ENCODE results near the gene CCNJL.

The CCNJL gene

GRCh38 chr5:160298189-160298588 lies 14.2 kb downstream of the CCNJL start:
- H3K27ac ChIP-seq: no peak overlapping the region
- TF ChIP-seq CTCF (conservative IDR thresholded peaks at IDR 0.05): no peak

GRCh38 chr5:160297776-160298175 lies 14.6 kb downstream of the CCNJL start:
- no peak for TF ChIP-seq CTCF (conservative IDR thresholded peaks at IDR 0.05)
- H3K27ac ChIP-seq: no peak overlapping the region

GRCh38 chr5:160297004-160297403 lies 15.4 kb downstream of the CCNJL start:
- H3K27ac ChIP-seq: no peak overlapping the region

GRCh38 chr5:160296496-160296895 lies 15.9 kb downstream of the CCNJL start:
- no peak for TF ChIP-seq CTCF (conservative IDR thresholded peaks at IDR 0.05)
- H3K27ac ChIP-seq: no peak overlapping the region

More at GRCh38 chr5:160297004-160297403, 15.4 kb downstream of the CCNJL start:
- TF ChIP-seq CTCF (conservative IDR thresholded peaks at IDR 0.05): no peak

- H3K27ac ChIP-seq: no peak overlapping the region
- TF ChIP-seq CTCF (conservative IDR thresholded peaks at IDR 0.05): no peak
Measured at GRCh38 chr5:160293901-160294561, 18.3 kb downstream of the CCNJL start.

- no peak for TF ChIP-seq CTCF (conservative IDR thresholded peaks at IDR 0.05)
- no peak overlapping the region for H3K27ac ChIP-seq
Measured at GRCh38 chr5:160293386-160293785, 19.0 kb downstream of the CCNJL start.

- TF ChIP-seq CTCF (conservative IDR thresholded peaks at IDR 0.05): no peak
- no peak overlapping the region for H3K27ac ChIP-seq
Measured at GRCh38 chr5:160291467-160291866, 20.9 kb downstream of the CCNJL start.

Measured in VCaP (cell line).